ENCODE data around the gene C1orf35. TPM values are rescaled to one million over a fixed set of nuclear protein-coding genes. Genes with fewer than 3 reads are reported as not detected.
A peak's percentile ranks its signal among the peaks of the same experiment; 100 is the strongest.

The C1orf35 gene
- total and polyA plus RNA-seq, 9 of the 15 experiments (the other 6 are each of a cell fraction or from before 2014, with no cell fraction given), result 3.2 to 48.7 (median 12.5) TPM

GRCh38 chr1:228058949-228059633, 44.0 kb downstream of the C1orf35 start:
- H3K4me2 ChIP-seq (ENCODE audit: insufficient read depth, low read length), result 0 out of 2 replicates have a peak overlapping the region, but pooled peaks have one; percentile 76
- POLR2A ChIA-PET, result interaction anchor here (0.6 to 3.5 kb wide), 4 partner anchors 24 to 41 kb away, joined by 3 to 18 read pairs (median 4); partner anchors contain the start of gene ARF1

More at GRCh38 chr1:228058949-228059633, 44.0 kb downstream of the C1orf35 start:
- no peaks in the 10 kb centered on the region for H3K9me1 ChIP-seq (ENCODE audit: control insufficient read depth, insufficient read depth, low read length)
- in situ Hi-C loops (cut with MboI) (no loop called here), intact Hi-C loops (cut with micrococcal nuclease) (no loop called here)
- WGBS (ENCODE audit: insufficient coverage, low coverage, missing lambda C conversion rate), result 88% methylated on average over 51 of the region's 66 CpGs
- ATAC-seq, result no peak
- no peak for FAIRE-seq
- no peak overlapping the region for H2AFZ ChIP-seq (ENCODE audit: low read depth, low read length)
- TF ChIP-seq ZBTB33 (CRISPR knock-in tag; IDR thresholded peaks at IDR 0.05) (0 out of 2 replicates have a peak, but pooled peaks have one; percentile 64), ETS2 (tag; IDR thresholded peaks at IDR 0.05; ENCODE audit: borderline replicate concordance, poor library complexity, severe bottlenecking) (no peak)
- H3K36me3 ChIP-seq (ENCODE audit: control insufficient read depth, insufficient read depth, low read length), result no peaks in the 10 kb centered on the region
- H3K79me2 ChIP-seq (ENCODE audit: control insufficient read depth, insufficient read depth, low read length), result no peaks in the 10 kb centered on the region
- no peak overlapping the region for H3K9ac ChIP-seq (ENCODE audit: insufficient read depth in 1 of 2, low read depth in 2 of 2, low read length in 2 of 2)
- peaks cover 0 to 16% of the 10 kb centered on the region in 2 experiments; a peak in 3 of 5 replicates for H3K27me3 ChIP-seq (ENCODE audit: control insufficient read depth in 2 of 2, insufficient read depth in 2 of 2, low read length in 2 of 2)
- H3K4me1 ChIP-seq (replicated peaks in 1 of 2; ENCODE audit: control insufficient read depth in 2 of 2, insufficient read depth in 2 of 2, low read length in 2 of 2), result peaks cover 0 to 37% of the 10 kb centered on the region in 2 experiments; a peak in 3 of 5 replicates
- CTCF ChIA-PET (ENCODE audit: low intra/inter-chr PET ratio), result no interaction called here
- H3K4me3 ChIP-seq, result 0 out of 2 replicates have a peak overlapping the region, but pooled peaks have one; percentile 45
- no peak for DNase-seq (ENCODE audit: extremely low read depth in 1 of 4, low spot score in 3 of 4)
- no TSS peak for BruUV-seq (replicated peaks)
- H4K20me1 ChIP-seq (replicated peaks; ENCODE audit: control insufficient read depth, insufficient read depth, low read length), result no peaks in the 10 kb centered on the region
- H3K27ac ChIP-seq (ENCODE audit: extremely low read depth, low read depth, low read length), result no peak overlapping the region
- no peaks in the 10 kb centered on the region for H3K9me3 ChIP-seq (replicated peaks; ENCODE audit: control insufficient read depth, insufficient read depth, low read depth, low read length)
